ENCODE data around the gene CPNE7. TPM values are rescaled to one million over a fixed set of nuclear protein-coding genes. Genes with fewer than 3 reads are reported as not detected.

CPNE7 gene
- total and polyA plus RNA-seq, 9 of the 15 experiments (the other 6 are each of a cell fraction or from before 2014, with no cell fraction given) = 0.30 to 73.4 (median 32.7) TPM

DNA sequence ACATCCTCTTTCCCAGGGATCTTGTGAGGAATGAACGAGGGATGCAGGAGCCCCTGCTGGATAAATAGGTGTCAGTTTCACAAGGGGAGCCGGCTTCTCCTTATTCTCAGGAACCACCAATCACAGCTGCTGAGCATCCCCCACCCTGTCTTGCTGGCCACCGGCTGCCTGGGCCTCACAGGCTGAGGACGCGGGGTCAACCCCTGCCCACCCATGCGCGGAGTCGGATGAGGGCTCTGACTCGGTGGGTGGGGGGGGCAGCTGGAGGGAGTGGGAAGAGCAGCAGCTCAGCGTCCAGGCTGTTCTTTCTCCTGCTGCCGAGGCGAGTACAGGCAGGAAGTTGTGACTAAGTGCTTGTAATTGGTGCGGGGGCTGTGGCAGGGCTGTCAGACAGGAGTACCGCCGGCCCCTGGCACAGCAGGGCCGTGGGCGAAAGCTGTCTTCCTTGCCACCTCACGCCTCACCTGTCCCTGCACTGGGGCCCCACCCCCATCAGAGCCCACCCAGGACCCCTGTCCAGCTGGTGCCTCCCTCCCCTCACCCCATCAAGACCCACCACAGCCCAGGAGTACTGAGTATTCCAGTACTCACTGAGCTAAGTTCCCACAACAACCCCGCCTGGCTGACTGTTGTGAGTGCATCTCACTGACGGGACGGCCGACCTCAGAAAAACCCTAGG lies 26.9 kb downstream of the CPNE7 start (continued):
- TF ChIP-seq, protein P1, sequence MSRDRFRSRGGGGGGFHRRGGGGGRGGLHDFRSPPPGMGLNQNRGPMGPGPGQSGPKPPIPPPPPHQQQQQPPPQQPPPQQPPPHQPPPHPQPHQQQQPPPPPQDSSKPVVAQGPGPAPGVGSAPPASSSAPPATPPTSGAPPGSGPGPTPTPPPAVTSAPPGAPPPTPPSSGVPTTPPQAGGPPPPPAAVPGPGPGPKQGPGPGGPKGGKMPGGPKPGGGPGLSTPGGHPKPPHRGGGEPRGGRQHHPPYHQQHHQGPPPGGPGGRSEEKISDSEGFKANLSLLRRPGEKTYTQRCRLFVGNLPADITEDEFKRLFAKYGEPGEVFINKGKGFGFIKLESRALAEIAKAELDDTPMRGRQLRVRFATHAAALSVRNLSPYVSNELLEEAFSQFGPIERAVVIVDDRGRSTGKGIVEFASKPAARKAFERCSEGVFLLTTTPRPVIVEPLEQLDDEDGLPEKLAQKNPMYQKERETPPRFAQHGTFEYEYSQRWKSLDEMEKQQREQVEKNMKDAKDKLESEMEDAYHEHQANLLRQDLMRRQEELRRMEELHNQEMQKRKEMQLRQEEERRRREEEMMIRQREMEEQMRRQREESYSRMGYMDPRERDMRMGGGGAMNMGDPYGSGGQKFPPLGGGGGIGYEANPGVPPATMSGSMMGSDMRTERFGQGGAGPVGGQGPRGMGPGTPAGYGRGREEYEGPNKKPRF (IDR thresholded peaks at IDR 0.05; ENCODE audit: low read depth, low read length) = no peak
- 0 out of 2 replicates have a peak, but pooled peaks have one; percentile 33 for TF ChIP-seq ETV5 (CRISPR knock-in tag; IDR thresholded peaks at IDR 0.05; ENCODE audit: low read depth)

DNA sequence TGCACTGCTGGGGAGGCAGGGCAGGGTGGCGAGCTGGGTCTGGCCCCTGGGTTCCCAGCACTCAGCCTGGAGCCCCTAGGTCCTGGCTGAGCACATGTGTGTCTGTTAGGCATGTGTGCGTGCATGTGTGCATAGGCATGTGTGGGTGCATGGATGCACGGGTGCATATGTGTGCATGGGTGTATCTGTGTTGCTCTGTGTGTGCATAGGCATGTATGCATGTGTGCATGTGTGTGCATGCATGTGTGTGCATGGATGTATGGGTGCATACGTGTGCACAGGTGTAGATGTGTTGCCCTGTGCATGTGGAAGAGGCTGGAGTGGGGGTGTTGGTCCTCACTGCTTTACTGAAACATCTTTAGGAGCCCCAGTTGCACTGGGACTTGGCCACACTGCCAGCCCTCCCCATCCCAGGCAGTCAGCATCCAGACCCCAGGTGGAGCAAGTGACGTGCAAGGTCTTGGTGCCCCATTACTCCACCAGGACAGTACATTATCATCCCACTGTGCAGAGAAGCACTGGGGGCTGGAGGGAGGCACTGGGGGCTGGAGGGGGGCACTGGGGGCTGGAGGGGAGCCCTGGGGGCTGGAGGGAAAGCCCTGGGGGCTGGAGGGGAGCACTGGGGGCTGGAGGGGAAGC lies 27.5 kb downstream of the CPNE7 start:
- no peak for TF ChIP-seq MCM5 (IDR thresholded peaks at IDR 0.05; ENCODE audit: low read depth)
- peak in 1 of 2 experiments; percentile 56; a peak in 1 of 4 replicates for TF ChIP-seq KDM1A (IDR thresholded peaks at IDR 0.05)
- peak; percentile 82 for TF ChIP-seq ZNF263 (CRISPR knock-in tag; IDR thresholded peaks at IDR 0.05; ENCODE audit: borderline replicate concordance)
- no peak overlapping the region for H2AFZ ChIP-seq (ENCODE audit: low read depth, low read length)
- FAIRE-seq = no peak
- H3K27ac ChIP-seq (ENCODE audit: extremely low read depth, low read depth, low read length) = no peak overlapping the region
- no peak for DNase-seq (ENCODE audit: extremely low read depth in 1 of 4, low spot score in 3 of 4)
- no peaks in the 10 kb centered on the region for H3K79me2 ChIP-seq (ENCODE audit: control insufficient read depth, insufficient read depth, low read length)
- H3K9me3 ChIP-seq (replicated peaks; ENCODE audit: control insufficient read depth, insufficient read depth, low read depth, low read length) = no peaks in the 10 kb centered on the region
- ChIA-PET POLR2A (interaction anchor here (0.7 kb wide), 1 partner anchor 296 kb away, joined by 3 read pairs; no protein-coding TSS in a partner anchor), CTCF (ENCODE audit: low intra/inter-chr PET ratio) (no interaction called here)
- no peak overlapping the region for H3K4me2 ChIP-seq (ENCODE audit: insufficient read depth, low read length)
- no peaks in the 10 kb centered on the region for H3K27me3 ChIP-seq (ENCODE audit: control insufficient read depth in 2 of 2, insufficient read depth in 2 of 2, low read length in 2 of 2)
- no peaks in the 10 kb centered on the region for H3K9me1 ChIP-seq (ENCODE audit: control insufficient read depth, insufficient read depth, low read length)
- intact Hi-C loops (cut with micrococcal nuclease) (loop anchor here (5.0 kb wide), 1 partner anchor 34 kb away; no protein-coding TSS in a partner anchor), in situ Hi-C loops (cut with MboI) (no loop called here)
- H3K9ac ChIP-seq (ENCODE audit: insufficient read depth in 1 of 2, low read depth in 2 of 2, low read length in 2 of 2) = no peak overlapping the region
- no peaks in the 10 kb centered on the region for H3K36me3 ChIP-seq (ENCODE audit: control insufficient read depth, insufficient read depth, low read length)
- H4K20me1 ChIP-seq (replicated peaks; ENCODE audit: control insufficient read depth, insufficient read depth, low read length) = 0 out of 2 replicates have a peak, but pooled peaks cover 5% of the 10 kb centered on the region
- no peak overlapping the region for H3K4me3 ChIP-seq
- ATAC-seq = no peak
- H3K4me1 ChIP-seq (replicated peaks in 1 of 2; ENCODE audit: control insufficient read depth in 2 of 2, insufficient read depth in 2 of 2, low read length in 2 of 2) = peaks cover 9 to 57% of the 10 kb centered on the region in 2 experiments; a peak in 4 of 5 replicates
- 7% methylated on average over 5 of the region's 5 CpGs for WGBS (ENCODE audit: insufficient coverage, low coverage, missing lambda C conversion rate)
- no TSS peak for BruUV-seq (replicated peaks)

All from K562 (cell line).